ENCODE data around the gene RMRP. TPM values are rescaled to one million over a fixed set of nuclear protein-coding genes. Genes with fewer than 3 reads are reported as not detected.
"Not testable (repeated sequence)": the region's sequence is repeated elsewhere in the genome, so short reads cannot be mapped to it uniquely, and the experiment has no call there.

The RMRP gene
- total RNA-seq, 1 donor from 2014 or later, result 21,148 TPM

DNA sequence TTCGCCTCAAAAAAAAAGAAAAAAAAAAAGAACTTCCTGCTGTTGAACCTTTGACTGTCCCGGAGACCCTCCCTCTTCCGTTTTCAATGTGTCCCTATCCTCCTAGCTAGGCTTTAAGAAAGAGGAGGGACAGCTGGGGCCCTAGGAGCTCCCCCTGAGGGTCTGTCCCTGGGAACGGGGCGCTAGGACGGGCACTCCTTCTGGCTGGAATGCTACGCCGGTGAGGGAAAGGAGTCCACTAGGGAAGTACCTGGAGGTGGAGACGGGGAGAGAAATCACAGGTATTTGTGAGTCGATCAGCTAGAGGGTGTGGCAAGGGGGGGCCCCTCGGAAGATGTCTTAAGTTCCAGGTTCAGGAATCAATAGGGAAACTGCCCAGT, 11.7 kb downstream of the RMRP start:
- TF ChIP-seq, protein P1, sequence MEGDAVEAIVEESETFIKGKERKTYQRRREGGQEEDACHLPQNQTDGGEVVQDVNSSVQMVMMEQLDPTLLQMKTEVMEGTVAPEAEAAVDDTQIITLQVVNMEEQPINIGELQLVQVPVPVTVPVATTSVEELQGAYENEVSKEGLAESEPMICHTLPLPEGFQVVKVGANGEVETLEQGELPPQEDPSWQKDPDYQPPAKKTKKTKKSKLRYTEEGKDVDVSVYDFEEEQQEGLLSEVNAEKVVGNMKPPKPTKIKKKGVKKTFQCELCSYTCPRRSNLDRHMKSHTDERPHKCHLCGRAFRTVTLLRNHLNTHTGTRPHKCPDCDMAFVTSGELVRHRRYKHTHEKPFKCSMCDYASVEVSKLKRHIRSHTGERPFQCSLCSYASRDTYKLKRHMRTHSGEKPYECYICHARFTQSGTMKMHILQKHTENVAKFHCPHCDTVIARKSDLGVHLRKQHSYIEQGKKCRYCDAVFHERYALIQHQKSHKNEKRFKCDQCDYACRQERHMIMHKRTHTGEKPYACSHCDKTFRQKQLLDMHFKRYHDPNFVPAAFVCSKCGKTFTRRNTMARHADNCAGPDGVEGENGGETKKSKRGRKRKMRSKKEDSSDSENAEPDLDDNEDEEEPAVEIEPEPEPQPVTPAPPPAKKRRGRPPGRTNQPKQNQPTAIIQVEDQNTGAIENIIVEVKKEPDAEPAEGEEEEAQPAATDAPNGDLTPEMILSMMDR (IDR thresholded peaks at IDR 0.05; ENCODE audit: unreplicated experiment), result no peak
- Mint-ChIP-seq H3K4me3 (peak overlapping the region; percentile 83), H3K4me1 (peaks cover 15% of the 10 kb centered on the region), H3K9me3 (peaks cover 5% of the 10 kb centered on the region), H3K36me3 (peaks cover 7% of the 10 kb centered on the region), H3K27me3 (ENCODE audit: low read depth) (no peaks in the 10 kb centered on the region), H3K27ac (peak overlapping the region; percentile 99)
- DNase-seq (ENCODE audit: low spot score in 2 of 2, unreplicated experiment in 2 of 2), result peak; percentile 39 to 75

DNA sequence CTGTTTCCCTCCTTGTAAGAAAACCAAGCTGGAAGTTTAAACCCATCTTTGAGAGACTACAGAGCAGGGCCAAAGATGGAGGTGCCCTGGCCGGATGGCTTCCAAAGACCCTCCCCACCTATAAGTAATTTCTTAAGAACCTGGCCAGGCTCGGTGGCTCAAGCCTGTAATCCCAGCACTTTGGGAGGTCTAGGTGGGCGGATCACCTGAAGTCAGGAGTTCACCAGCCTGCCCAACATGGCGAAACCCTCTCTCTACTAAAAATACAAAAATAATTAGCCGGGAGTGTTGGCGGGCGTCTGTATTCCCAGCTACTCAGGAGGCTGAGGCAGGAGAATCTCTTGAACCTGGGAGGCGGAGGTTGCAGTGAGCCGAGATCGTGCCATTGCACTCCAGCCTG, 12.1 kb downstream of the RMRP start:
- H3K4me1 Mint-ChIP-seq, result peaks cover 15% of the 10 kb centered on the region
- H3K36me3 Mint-ChIP-seq, result peaks cover 11% of the 10 kb centered on the region
- H3K27ac Mint-ChIP-seq, result peak overlapping the region; percentile 99
- H3K27me3 Mint-ChIP-seq (ENCODE audit: low read depth); DNase-seq (ENCODE audit: low spot score in 2 of 2, unreplicated experiment in 2 of 2); H3K9me3 Mint-ChIP-seq: not testable (repeated sequence)
- peak overlapping the region; percentile 83 for H3K4me3 Mint-ChIP-seq

DNA sequence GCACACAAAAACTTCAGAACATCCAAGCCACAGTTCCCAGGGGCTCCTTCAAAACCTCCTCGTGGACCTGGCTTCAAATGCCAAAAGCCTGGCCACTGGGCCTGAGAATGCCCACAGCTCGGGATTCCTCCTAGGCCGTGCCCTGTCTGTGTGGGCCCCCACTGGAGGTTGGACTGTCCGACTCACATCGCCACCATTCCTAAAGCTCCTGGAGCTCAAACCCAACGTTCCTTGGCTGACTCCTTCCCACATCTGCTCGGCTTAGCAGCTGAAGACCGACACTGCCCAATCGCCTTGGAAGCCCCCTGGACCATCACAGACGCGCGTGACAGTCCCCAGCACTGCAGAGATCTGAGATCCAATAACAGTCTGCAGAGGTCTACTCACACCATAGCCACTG, 14.8 kb downstream of the RMRP start:
- no peak for DNase-seq (ENCODE audit: low spot score in 2 of 2, unreplicated experiment in 2 of 2)
- no peak overlapping the region for H3K27ac Mint-ChIP-seq
- TF ChIP-seq, protein P1 (IDR thresholded peaks at IDR 0.05; ENCODE audit: unreplicated experiment), result no peak
- peaks cover 17% of the 10 kb centered on the region for H3K36me3 Mint-ChIP-seq
- peaks cover 14% of the 10 kb centered on the region for H3K4me1 Mint-ChIP-seq
- no peaks in the 10 kb centered on the region for H3K27me3 Mint-ChIP-seq (ENCODE audit: low read depth)
- no peak overlapping the region for H3K4me3 Mint-ChIP-seq
- H3K9me3 Mint-ChIP-seq, result peaks cover 7% of the 10 kb centered on the region

DNA sequence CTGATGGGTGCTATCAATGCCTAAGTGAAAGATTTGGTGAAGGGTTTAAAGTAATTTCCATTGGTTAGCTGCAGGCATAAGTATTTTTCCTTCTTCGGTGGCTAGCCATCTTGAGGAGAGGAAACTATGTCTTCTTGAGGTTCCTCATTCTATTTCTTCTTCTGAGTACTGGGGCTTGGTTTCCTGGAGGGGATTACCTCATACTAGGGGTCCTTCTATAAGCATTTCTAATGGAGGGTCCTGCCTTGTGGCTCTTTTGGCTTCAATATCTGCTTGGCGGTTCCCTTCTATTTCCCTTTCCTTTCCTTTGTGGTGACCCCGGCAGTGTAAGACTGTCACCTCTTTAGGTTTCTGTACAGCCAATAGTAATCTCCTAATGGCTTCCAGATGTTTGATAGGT, 16.3 kb downstream of the RMRP start:
- H3K27me3 Mint-ChIP-seq (ENCODE audit: low read depth); H3K4me3 Mint-ChIP-seq; H3K4me1 Mint-ChIP-seq; DNase-seq (ENCODE audit: low spot score in 2 of 2, unreplicated experiment in 2 of 2); H3K9me3 Mint-ChIP-seq; H3K27ac Mint-ChIP-seq: not testable (repeated sequence)
- H3K36me3 Mint-ChIP-seq, result peaks cover 17% of the 10 kb centered on the region

DNA sequence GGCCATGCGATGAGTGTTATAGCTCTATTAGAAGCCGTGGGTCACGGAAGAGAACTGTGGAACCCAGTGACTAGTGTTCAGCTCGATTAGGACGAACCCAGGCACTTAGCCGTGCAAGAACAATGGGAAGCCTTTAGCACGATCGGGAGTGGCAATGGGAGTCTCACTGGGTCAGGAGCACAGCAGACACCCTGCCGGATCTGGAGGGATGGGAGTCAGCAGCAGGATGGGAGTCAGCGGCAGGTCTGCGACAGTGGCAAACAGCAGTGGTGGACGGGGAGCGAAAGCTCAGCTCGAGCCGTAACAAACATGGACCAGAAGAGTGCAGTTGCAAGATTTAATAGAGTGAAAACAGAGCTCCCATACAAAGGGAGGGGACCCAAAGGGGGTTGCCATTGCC, 17.4 kb downstream of the RMRP start:
- H3K36me3 Mint-ChIP-seq, result peaks cover 17% of the 10 kb centered on the region
- H3K4me1 Mint-ChIP-seq; H3K27me3 Mint-ChIP-seq (ENCODE audit: low read depth); DNase-seq (ENCODE audit: low spot score in 2 of 2, unreplicated experiment in 2 of 2); H3K27ac Mint-ChIP-seq; H3K4me3 Mint-ChIP-seq; H3K9me3 Mint-ChIP-seq: not testable (repeated sequence)

DNA sequence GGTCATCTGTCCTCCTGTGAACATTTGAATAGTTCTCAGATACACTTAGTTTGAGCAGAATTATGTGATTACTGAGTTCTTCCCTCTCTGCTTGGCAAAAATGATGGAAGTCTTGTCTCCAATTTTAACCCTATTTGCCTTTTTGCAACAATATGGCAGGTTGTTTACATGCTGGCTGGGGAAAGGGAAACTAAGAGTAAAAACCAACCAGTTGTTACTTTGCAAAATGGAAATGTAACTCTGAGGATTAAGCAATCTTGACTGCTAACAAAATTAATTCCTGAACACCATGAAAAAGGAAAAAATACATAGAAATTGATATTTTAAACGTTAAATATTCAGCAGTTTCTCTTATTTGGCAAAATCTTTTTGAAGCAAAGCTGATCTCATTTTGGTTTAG, 18.2 kb downstream of the RMRP start:
- H3K4me3 Mint-ChIP-seq, result no peak overlapping the region
- peaks cover 2% of the 10 kb centered on the region for H3K27me3 Mint-ChIP-seq (ENCODE audit: low read depth)
- H3K27ac Mint-ChIP-seq, result no peak overlapping the region
- H3K4me1 Mint-ChIP-seq, result peaks cover 11% of the 10 kb centered on the region
- H3K9me3 Mint-ChIP-seq, result peaks cover 7% of the 10 kb centered on the region
- no peak for DNase-seq (ENCODE audit: low spot score in 2 of 2, unreplicated experiment in 2 of 2)
- H3K36me3 Mint-ChIP-seq, result peaks cover 17% of the 10 kb centered on the region
- TF ChIP-seq, protein P1 (IDR thresholded peaks at IDR 0.05; ENCODE audit: unreplicated experiment), result no peak

DNA sequence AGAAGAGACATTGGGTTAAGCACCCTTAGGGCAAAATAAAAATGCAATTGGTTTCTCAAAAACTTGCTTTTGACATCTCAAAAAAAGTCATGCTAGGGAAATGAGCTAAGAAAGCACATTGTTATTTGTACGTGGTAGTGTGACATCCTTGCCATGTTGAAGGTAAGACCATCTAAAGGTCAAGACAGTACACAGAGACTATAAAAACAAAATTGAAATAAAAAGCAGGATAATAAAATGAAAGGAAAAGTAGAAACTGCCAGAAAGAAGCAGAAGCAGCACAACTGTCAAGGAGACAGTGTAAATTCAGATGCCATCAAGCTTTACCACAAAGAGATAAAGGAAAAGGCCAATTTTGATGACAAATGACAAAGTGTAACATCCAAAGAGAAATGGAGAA, 18.6 kb downstream of the RMRP start:
- Mint-ChIP-seq H3K4me1 (peaks cover 10% of the 10 kb centered on the region), H3K36me3 (peaks cover 17% of the 10 kb centered on the region)
- not testable (repeated sequence) for H3K4me3 Mint-ChIP-seq; H3K9me3 Mint-ChIP-seq; H3K27me3 Mint-ChIP-seq (ENCODE audit: low read depth); H3K27ac Mint-ChIP-seq; DNase-seq (ENCODE audit: low spot score in 2 of 2, unreplicated experiment in 2 of 2)

DNA sequence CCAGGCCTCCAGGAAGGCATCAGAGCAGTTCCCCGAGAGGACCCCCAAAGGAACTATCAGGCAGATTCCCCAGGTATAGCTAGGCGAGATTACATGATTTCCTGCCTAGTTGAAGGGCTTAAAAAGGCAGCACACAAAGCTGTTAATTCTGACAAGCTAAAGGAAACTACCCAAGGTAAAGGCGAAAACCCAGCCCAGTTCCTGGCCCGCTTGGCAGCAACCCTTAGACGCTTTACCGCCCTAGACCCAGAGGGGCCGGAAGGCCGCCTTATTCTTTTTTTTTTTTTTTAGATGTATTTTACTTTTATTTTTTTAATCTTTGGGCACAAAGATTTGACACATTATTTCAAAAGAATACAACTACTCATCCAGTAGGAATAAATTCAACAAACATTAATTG, 19.1 kb downstream of the RMRP start:
- H3K4me3 Mint-ChIP-seq; H3K9me3 Mint-ChIP-seq; H3K27me3 Mint-ChIP-seq (ENCODE audit: low read depth); DNase-seq (ENCODE audit: low spot score in 2 of 2, unreplicated experiment in 2 of 2); H3K27ac Mint-ChIP-seq: not testable (repeated sequence)
- H3K36me3 Mint-ChIP-seq, result peaks cover 17% of the 10 kb centered on the region
- H3K4me1 Mint-ChIP-seq, result peaks cover 10% of the 10 kb centered on the region

DNA sequence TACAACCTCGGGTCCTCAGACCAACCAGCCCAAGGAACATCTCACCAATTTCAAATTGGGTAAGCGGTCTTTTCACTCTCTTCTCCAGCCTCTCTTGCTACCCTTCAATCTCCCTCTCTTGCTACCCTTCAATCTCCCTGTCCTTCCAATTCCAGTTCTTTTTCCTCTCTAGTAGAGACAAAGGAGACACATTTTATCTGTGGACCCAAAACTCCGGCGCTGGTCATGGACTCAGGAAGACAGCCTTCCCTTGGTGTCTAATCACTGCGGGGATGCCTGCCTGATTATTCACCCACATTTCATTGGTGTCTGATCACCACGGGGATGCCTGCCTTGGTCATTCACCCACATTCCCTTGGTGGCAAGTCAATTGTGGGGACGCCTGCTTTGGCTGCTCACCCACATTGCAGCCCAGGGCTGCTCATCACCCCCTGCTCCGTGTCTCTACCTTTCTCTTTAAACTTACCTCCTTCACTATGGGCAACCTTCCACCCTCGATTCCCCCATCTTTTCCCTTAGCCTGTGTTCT, 20.3 kb downstream of the RMRP start:
- H3K27ac Mint-ChIP-seq; H3K27me3 Mint-ChIP-seq (ENCODE audit: low read depth); DNase-seq (ENCODE audit: low spot score in 2 of 2, unreplicated experiment in 2 of 2); H3K9me3 Mint-ChIP-seq; H3K4me3 Mint-ChIP-seq: not testable (repeated sequence)
- Mint-ChIP-seq H3K36me3 (peaks cover 15% of the 10 kb centered on the region), H3K4me1 (peaks cover 10% of the 10 kb centered on the region)

DNA sequence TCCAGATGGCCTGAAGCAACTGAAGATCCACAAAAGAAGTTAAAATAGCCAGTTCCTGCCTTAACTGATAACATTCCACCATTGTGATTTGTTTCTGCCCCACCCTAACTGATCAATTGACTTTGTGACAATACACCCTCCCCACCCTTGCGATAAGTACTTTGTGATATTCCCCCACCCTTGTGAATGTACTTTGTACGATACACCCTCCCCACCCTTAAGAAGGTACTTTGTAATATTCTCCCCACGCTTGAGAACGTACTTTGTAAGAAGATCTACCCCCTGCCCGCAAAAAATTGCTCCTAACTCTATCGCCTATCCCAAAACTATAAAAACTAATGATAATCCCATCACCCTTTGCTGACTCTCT, 21.0 kb downstream of the RMRP start:
- H3K9me3 Mint-ChIP-seq; H3K27ac Mint-ChIP-seq; DNase-seq (ENCODE audit: low spot score in 2 of 2, unreplicated experiment in 2 of 2); H3K27me3 Mint-ChIP-seq (ENCODE audit: low read depth); H3K4me3 Mint-ChIP-seq: not testable (repeated sequence)
- H3K36me3 Mint-ChIP-seq, result peaks cover 15% of the 10 kb centered on the region
- peaks cover 10% of the 10 kb centered on the region for H3K4me1 Mint-ChIP-seq

All from mesothelial cell of epicardium (in vitro differentiated cells).